ENCODE data around the gene CARD9. TPM values are rescaled to one million over a fixed set of nuclear protein-coding genes. Genes with fewer than 3 reads are reported as not detected.
A peak's percentile ranks its signal among the peaks of the same experiment; 100 is the strongest.

CARD9 gene
- total RNA-seq, 1 donor from 2014 or later = not detected

- Histone ChIP-seq H3K9me3 (ENCODE audit: low read depth) (no peaks in the 10 kb centered on the region), H3K27me3 (no peaks in the 10 kb centered on the region), H4K20me1 (ENCODE audit: low read depth) (no peaks in the 10 kb centered on the region), H3K4me1 (no peaks in the 10 kb centered on the region), H3K79me2 (ENCODE audit: low read depth) (no peaks in the 10 kb centered on the region), H2AFZ (replicated peaks) (no peak overlapping the region), H3K27ac (no peak overlapping the region), H3K4me2 (no peak overlapping the region), H3F3A (ENCODE audit: low read depth) (no peaks in the 10 kb centered on the region), H3K36me3 (no peaks in the 10 kb centered on the region), H3K9ac (no peak overlapping the region), H3K4me3 (no peak overlapping the region)
- no peaks in the 10 kb centered on the region for H3K9me3 Mint-ChIP-seq
- H3K4me3 Mint-ChIP-seq = no peak overlapping the region
- TF ChIP-seq EZH2 (IDR thresholded peaks at IDR 0.05) = no peak
- TF ChIP-seq EZH2phosphoT487 (IDR thresholded peaks at IDR 0.05) = no peak
- TF ChIP-seq, protein P1, sequence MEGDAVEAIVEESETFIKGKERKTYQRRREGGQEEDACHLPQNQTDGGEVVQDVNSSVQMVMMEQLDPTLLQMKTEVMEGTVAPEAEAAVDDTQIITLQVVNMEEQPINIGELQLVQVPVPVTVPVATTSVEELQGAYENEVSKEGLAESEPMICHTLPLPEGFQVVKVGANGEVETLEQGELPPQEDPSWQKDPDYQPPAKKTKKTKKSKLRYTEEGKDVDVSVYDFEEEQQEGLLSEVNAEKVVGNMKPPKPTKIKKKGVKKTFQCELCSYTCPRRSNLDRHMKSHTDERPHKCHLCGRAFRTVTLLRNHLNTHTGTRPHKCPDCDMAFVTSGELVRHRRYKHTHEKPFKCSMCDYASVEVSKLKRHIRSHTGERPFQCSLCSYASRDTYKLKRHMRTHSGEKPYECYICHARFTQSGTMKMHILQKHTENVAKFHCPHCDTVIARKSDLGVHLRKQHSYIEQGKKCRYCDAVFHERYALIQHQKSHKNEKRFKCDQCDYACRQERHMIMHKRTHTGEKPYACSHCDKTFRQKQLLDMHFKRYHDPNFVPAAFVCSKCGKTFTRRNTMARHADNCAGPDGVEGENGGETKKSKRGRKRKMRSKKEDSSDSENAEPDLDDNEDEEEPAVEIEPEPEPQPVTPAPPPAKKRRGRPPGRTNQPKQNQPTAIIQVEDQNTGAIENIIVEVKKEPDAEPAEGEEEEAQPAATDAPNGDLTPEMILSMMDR (IDR thresholded peaks at IDR 0.05) = no peak
- peaks cover 21% of the 10 kb centered on the region for H3K36me3 Mint-ChIP-seq
- H3K27me3 Mint-ChIP-seq (ENCODE audit: insufficient read depth, low read depth) = no peaks in the 10 kb centered on the region
- no peaks in the 10 kb centered on the region for H3K4me1 Mint-ChIP-seq
- no peak overlapping the region for H3K27ac Mint-ChIP-seq
- no peak for DNase-seq (ENCODE audit: low spot score)
These were observed 45.6 kb upstream of the CARD9 start for GRCh38 chr9:136419092-136419420.

DNA sequence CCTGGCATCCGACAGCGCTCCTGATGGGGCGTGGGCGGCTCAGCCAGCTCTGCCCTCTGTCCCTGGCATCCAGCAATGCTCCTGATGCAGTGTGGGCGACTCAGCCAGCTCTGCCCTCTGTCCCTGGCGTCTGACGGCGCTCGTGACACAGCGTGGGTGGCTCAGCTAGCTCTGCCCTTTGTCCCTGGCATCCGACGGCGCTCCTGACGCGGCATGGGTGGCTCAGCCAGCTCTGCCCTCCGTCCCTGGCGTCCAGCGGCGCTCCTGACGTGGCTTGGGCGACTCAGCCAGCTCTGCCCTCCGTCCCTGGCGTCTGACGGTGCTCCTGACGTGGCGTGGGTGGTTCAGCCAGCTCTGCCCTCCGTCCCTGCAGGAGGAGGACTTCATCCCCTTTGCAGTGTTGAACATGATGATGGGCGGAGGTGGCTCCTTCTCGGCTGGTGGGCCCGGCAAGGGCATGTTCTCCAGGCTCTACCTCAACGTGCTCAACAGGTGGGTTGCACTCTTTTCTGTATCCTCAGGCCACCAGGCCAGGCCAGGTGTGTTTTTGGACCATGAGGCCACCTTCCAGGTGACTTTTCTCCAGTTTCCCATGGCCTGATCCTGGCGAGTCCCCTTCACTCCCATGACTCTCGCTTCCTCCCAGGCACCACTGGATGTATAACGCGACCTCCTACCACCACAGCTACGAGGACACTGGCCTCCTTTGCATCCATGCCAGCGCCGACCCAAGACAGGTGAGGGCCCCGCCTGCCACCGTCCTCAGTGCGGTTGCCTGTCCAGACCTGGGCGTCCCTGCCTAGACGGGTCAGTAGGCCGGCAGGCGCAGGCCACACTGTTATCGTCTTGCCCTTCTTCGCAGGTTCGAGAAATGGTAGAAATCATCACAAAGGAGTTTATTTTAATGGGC lies 45.0 kb upstream of the CARD9 start:
- DNase-seq (ENCODE audit: low spot score) = no peak
- Histone ChIP-seq H3K36me3 (no peaks in the 10 kb centered on the region), H2AFZ (replicated peaks) (no peak overlapping the region), H3K4me1 (no peaks in the 10 kb centered on the region), H3K79me2 (ENCODE audit: low read depth) (no peaks in the 10 kb centered on the region), H3K4me3 (no peak overlapping the region), H3K27ac (no peak overlapping the region), H4K20me1 (ENCODE audit: low read depth) (no peaks in the 10 kb centered on the region), H3F3A (ENCODE audit: low read depth) (no peaks in the 10 kb centered on the region), H3K9ac (no peak overlapping the region), H3K4me2 (no peak overlapping the region), H3K9me3 (ENCODE audit: low read depth) (no peaks in the 10 kb centered on the region), H3K27me3 (no peaks in the 10 kb centered on the region)
- Mint-ChIP-seq H3K9me3 (no peaks in the 10 kb centered on the region), H3K27me3 (ENCODE audit: insufficient read depth, low read depth) (no peaks in the 10 kb centered on the region), H3K4me1 (no peaks in the 10 kb centered on the region), H3K36me3 (peaks cover 25% of the 10 kb centered on the region), H3K4me3 (peak overlapping the region; percentile 33), H3K27ac (no peak overlapping the region)
- TF ChIP-seq EZH2 (IDR thresholded peaks at IDR 0.05) = no peak

- Histone ChIP-seq H3K4me3 (no peak overlapping the region), H4K20me1 (ENCODE audit: low read depth) (peaks cover 1% of the 10 kb centered on the region), H3K27ac (no peak overlapping the region), H3K4me2 (no peak overlapping the region), H3K36me3 (peaks cover 5% of the 10 kb centered on the region), H3K79me2 (ENCODE audit: low read depth) (peaks cover 14% of the 10 kb centered on the region), H3K9me3 (ENCODE audit: low read depth) (no peaks in the 10 kb centered on the region), H3K4me1 (no peaks in the 10 kb centered on the region), H3K27me3 (no peaks in the 10 kb centered on the region), H3F3A (ENCODE audit: low read depth) (no peaks in the 10 kb centered on the region), H2AFZ (replicated peaks) (no peak overlapping the region), H3K9ac (no peak overlapping the region)
- peaks cover 23% of the 10 kb centered on the region for H3K36me3 Mint-ChIP-seq
- H3K4me3 Mint-ChIP-seq = no peak overlapping the region
- H3K4me1 Mint-ChIP-seq = peaks cover 4% of the 10 kb centered on the region
- no peak for DNase-seq (ENCODE audit: low spot score)
- H3K27ac Mint-ChIP-seq = no peak overlapping the region
- H3K9me3 Mint-ChIP-seq = no peaks in the 10 kb centered on the region
- TF ChIP-seq EZH2 (IDR thresholded peaks at IDR 0.05) (no peak), EZH2phosphoT487 (IDR thresholded peaks at IDR 0.05) (no peak)
- TF ChIP-seq, protein P1 (IDR thresholded peaks at IDR 0.05) = no peak
- H3K27me3 Mint-ChIP-seq (ENCODE audit: insufficient read depth, low read depth) = no peaks in the 10 kb centered on the region
These were observed 43.4 kb upstream of the CARD9 start for GRCh38 chr9:136416914-136417313.

- no peak overlapping the region for H3K4me3 Mint-ChIP-seq
- Histone ChIP-seq H2AFZ (replicated peaks) (no peak overlapping the region), H4K20me1 (ENCODE audit: low read depth) (peaks cover 6% of the 10 kb centered on the region), H3K27me3 (no peaks in the 10 kb centered on the region), H3K27ac (no peak overlapping the region), H3K4me3 (no peak overlapping the region), H3K4me2 (no peak overlapping the region), H3K79me2 (ENCODE audit: low read depth) (peaks cover 19% of the 10 kb centered on the region), H3K4me1 (peaks cover 2% of the 10 kb centered on the region), H3K9ac (no peak overlapping the region), H3K36me3 (peaks cover 5% of the 10 kb centered on the region), H3F3A (ENCODE audit: low read depth) (no peaks in the 10 kb centered on the region), H3K9me3 (ENCODE audit: low read depth) (no peaks in the 10 kb centered on the region)
- DNase-seq (ENCODE audit: low spot score) = no peak
- H3K27me3 Mint-ChIP-seq (ENCODE audit: insufficient read depth, low read depth) = no peaks in the 10 kb centered on the region
- no peak for TF ChIP-seq EZH2phosphoT487 (IDR thresholded peaks at IDR 0.05)
- H3K9me3 Mint-ChIP-seq = no peaks in the 10 kb centered on the region
- H3K4me1 Mint-ChIP-seq = peaks cover 8% of the 10 kb centered on the region
- H3K36me3 Mint-ChIP-seq = peaks cover 23% of the 10 kb centered on the region
- H3K27ac Mint-ChIP-seq = no peak overlapping the region
These were observed 43.0 kb upstream of the CARD9 start for GRCh38 chr9:136416427-136416826.

Data from neural progenitor cell (in vitro differentiated cells).